Measurements from ENCODE around the gene EARS2.
"Not testable (repeated sequence)": the region's sequence is repeated elsewhere in the genome, so short reads cannot be mapped to it uniquely, and the experiment has no call there.

The EARS2 gene

DNA sequence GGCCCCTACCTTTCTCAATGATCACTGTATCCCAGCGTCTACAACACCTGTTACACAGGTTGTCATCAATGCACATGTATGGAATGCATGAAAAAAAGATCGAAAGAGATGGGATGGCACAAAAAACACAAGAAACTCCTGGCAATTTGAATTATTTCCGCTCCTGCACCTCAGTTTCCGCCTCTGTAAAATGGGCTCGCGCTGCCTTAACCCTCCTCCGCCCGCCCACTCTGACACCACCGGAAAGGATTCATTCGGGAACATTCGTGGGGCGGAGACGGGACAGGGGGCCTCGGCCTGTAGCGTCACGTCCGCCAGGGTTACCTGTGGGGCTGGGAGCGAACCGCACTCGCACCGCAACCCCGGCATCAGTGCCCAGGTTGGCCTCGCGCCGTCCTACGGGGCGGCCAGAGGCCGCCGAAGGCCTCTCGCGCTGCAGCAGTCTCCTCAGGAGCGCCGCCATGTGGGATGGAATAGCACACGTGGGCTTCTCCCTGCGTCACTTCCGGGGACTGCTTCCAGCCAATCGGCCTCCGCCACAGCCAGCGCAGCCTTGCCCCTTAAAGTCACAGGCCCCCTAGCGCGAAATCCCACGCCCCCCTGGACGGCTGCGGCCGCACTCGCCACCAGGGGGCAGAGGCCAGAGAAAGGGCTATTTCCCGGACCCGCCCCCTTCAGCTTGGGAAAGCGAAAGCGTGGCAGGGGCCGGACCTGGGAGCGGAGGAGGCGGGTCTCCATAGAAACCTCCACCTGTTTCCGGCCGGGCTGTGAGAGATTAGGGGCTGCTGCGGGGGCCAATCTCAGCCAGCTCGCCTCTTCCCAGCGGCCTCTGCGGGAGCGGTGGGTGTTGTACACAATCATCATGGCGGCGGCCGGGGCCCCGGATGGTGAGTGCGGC, at the start of gene EARS2, which contains the start of gene UBFD1:
TSS of gene EARS2 (minus strand) at position 470 of the 898 bp plus-strand sequence. CDS start at position 463, 7 bp downstream.
TSS of gene UBFD1 (plus strand) at position 847 of the 898 bp plus-strand sequence. CDS start at position 863, 16 bp downstream.
- DNase-seq = peak; percentile 93 to 95

DNA sequence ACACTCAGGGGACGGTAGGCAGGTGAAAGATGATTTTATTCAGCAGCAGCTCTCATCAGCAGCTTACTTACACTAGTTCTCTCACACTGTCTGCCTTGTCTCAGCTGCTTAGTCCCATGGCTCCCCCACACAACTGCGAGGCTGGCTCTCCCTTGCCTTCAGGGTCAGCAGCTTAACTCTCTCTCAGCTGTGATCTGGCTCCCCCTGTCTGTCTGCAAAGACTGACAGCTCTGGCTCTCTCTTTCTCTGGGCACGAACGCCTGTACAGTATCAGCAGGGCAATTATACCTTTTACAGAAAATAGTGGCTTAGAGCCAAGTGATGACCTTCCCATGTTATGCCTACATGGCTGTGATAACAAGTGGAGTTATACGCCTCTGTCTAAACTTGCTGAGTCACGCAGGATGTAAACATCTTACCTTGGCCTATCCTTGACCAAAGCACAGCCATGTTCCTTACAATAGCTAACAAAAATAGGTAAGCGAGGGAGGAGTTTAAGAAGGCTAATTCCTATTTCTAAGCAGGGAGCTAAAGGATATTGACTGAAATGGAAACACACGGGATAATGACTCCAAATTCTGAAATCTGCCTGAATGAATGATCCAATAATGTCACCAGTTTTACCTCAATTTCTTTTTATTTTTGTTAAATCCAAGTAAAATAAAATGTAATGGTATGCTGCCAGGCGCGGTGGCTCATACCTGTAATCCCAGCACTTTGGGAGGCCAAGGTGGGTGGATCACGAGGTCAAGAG, 40.0 kb upstream of the EARS2 start:
- peak in 1 of 2 experiments; percentile 22 for DNase-seq

DNA sequence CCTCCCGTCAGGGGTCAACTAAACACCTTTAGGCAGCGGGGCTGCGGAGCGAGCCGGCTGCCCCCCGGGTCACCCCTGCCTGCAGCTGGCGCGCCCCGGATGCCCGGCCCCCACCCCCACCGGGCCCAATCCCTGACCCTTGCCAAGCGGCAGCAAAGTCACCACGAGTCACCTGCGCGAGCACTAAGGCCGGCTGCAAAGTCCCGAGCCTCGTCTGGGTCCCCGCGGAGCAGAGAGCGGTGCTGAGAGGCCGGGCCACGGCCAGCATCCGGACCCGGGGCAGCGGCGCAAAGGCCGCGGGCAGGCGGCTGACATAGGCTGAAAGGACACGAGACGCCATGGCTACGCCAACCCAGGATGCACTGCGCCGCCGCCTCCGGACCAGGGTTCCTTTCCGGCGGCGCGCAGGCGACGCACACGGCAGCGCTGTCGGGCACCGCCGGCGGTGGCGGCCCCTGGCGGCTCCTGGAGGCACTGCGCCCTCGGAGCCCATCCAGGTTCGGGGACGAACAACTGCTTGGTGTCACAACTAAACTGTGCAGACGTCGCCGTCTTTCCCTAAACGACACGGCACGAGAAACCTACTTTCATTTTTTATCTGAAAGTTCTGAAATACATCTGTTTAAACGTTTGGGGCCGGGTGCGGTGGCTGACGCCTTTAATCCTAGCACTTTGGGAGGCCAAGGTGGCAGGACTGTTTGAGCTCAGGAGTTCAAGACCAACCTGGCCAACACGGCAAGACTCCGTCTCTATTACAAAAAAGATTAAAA, 39.0 kb upstream of the EARS2 start, which contains the start of gene NDUFAB1:
TSS of gene NDUFAB1 (minus strand) at position 366 of the 770 bp plus-strand sequence. CDS start at position 340, 26 bp downstream.
- peak; percentile 80 to 81 for DNase-seq

DNA sequence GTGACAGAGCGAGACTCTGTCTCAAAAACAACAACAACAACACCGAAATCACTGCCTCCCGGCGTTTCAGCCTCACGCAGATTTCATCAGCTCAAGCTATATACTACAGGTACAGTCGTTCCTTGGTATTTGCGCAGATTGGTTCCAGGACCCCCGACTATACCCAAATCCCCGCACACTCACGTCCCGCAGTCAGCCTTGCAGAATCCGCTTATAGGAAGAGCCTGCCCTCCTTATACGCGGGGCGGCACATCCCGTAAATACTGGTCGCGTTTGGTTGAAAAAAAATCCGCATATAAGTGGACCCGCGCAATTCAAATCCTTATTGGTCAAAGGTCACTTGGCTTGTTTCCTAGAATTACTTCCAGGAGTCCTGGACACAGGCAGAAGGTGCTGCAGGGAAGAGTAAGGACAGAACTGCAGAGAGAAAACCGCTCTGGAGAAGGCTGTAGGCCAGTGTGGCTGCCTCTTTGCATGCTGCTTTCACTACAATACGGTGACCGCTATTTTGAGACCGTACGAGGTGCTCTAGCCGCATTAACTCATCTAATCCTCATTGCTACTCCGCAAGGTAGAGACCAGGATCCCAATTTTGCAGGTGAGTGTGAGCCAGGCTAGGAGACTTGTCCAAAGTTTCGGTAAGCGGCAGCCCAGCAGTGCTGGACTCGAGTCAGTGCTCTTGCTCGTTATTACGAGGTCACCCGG, 38.2 kb upstream of the EARS2 start:
- no peak for DNase-seq

DNA sequence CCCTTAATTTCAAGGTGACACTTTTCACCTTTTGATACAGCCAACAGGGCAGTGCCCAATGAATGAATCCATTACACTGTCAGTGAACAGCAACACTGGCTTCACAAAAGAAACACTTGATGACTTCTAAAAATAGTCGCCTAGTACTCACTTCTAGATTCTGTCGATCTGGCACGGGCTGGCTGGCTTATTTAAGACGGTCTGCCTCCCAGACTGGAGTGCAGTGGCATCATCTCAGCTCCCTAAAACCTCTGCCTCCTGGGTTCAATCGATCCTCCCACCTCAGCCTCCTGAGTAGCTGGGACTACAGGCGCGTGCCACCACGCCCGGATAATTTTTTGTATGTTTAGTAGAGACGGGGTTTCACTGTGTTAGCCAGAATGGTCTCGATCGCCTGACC, 37.0 kb upstream of the EARS2 start:
- no peak for DNase-seq

DNA sequence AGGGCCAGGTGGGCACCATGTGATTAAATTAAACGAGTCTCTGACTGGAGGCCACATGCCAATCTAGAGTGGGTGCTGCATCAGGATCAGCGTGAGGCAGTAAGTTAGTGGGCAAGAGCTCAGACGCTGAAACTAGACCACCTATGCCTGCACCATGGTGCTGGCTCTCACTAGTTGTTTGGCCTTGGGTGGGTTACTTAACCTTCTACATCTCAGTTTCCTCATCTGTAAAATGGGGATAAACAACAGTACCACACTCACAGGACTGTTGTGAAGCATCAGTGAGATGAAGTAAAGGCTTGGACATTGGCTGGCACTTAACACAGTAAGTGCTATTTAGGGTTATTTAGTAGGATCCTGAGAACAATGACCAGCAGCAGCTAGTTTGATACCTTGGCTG, 33.0 kb upstream of the EARS2 start:
- DNase-seq = no peak

DNA sequence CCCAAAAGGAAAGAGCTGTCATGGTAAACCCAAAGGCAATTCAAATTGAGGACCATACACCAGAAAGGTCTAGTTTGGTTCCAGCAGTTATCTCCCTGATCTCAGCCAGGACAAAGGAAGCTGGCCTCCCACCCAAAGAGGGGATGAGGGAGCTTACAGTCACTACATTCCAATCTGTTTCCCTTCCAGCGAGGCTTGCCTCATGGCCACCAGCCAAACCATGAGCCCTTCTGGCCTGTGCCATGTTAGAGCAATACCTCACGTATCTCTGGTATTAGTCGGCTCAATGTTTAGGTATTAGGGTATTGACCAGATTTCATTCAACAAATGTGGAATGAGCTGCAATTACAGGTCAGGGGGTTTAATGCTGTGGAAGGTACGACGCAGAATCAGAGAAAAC, 30.6 kb upstream of the EARS2 start:
- DNase-seq = no peak

DNA sequence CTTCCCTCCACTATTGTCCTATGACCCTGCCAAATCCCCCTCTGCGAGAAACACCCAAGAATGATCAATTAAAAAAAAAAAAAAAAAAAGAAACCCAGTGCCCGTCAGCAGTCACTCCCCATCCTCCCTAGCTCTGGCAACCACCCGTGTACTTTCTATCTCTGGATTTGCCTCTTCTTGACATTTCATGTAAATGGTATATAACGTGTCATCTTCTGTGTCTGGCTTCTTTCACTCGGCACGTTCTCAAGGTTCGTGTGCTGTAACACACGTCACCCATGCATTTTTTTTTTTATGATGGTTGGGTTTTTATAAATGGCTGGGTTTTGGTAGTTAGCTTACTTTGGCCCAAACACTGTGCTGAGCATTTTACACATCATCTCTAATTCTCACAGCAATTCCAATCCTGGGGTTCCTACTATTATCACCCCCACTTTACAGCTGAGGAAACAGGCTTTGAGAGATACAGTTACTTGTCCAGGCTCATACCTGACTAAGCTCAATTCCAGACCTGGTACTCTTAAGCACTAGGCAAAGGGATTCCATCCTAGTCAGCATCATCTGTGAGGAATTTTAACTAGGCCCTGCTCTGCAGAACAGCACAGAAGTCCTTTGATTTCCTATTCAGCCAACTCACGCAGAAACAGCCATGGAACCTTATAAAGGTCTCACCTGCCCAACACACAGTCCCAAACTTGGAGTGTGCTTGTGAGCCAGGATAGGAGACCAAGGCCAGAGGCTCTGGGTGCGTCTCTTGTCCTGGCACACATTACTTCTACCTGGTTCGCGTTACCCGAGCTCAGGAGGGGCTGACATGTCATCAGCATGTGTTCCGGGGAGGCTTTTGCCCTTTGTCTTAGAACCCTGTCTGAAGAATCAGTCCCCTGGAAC, 27.3 kb upstream of the EARS2 start:
- DNase-seq = no peak

DNA sequence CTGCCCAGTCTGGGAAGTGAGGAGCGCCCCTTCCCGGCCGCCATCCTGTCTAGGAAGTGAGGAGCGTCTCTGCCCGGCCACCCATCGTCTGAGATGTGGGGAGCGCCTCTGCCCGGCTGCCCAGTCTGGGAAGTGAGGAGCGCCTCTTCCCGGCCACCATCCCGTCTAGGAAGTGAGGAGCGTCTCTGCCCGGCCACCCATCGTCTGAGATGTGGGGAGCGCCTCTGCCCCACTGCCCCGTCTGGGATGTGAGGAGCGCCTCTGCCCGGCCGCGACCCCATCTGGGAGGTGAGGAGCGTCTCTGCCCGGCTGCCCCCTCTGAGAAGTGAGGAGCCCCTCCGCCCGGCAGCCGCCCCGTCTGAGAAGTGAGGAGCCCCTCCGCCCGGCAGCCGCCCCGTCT, 26.1 kb upstream of the EARS2 start:
- not testable (repeated sequence) for DNase-seq

DNA sequence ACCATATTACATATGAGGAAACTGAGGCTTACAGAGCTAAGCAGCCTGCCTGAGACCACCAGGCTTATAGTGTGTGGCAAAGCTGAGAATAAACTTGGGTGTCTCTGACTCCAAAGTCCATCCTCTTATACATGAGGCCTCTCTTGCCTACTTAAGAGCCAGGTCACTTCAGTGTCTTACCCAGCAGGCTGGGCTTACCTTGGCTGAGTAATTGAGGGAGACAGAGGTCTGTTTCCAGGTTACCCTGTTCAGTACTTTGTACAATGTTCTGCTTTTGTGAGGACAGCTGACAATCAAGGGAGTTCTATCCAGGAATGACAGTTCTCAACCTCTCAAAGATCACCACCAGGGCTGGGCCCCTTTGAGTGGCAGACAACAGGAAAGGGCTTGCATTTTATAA, 24.6 kb upstream of the EARS2 start:
- DNase-seq = no peak

DNA sequence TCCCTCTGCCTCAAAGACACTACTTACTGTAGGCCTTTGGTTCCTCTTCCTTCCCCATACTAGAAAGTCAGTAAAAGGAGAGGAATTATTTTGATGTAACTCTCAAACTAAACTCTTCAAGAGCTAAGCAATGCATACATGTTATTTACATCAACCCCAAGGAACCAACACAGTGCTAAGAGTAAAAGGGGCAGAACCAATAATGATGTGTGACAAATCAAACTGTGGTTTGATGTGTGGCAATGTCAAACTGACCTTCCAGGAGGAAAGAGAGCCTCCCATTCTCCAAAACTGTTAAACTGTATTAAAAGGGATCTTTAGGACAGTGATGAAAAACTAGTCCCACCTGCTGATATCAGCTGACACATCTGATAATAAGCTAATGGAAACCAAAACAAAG, 23.2 kb upstream of the EARS2 start:
- no peak for DNase-seq

DNA sequence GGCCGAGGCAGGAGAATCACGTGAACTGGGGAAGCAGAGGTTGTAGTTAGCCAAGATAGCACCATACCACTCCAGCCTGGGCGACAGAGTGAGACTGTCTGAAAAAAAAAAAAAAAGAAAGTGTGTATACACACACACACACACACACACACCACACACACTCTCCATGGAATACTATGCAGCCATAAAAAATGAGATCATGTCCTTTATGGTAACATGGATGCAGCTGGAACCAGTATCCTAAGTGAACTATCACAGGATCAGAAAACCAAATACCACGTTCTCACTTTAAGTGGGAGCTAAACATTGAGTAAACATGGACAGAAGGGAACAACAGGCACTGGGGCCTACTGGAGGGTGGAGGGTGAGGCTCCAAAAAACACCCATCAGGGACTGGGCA, 22.2 kb upstream of the EARS2 start:
- no peak for DNase-seq

DNA sequence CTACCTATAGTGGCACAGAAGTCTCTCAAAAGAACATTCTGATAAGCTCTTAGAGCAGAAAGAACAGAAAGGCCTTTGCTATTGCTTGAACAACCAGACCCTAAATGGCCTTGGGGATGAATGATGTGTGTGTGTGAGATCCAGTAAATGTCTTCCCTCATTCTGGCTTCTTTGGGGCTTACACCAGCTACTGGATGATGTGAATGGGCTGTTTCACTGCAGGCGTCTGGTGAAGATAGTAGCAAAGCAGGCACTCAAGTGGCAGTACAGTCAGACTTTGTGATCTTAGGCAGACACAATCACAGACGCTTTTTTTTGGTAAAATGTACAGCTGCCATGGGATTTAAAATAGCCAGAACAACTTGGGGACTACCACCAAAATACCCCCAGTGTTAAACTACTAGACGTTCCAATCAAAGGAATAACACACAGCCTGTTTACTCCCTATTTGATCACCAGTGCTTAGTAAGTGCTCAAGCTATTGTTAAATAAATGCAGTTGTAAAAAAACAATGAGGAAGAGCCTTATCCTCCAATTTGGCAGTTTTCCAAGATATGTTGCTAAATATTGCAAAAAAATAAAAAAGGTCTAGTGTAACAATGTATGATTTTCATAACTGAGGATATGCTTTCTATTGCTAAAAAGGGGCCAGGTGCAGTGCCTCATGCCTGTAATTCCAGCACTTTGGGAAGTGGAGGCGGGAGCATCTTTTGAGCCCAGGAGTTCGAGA, 21.1 kb upstream of the EARS2 start:
- peak; percentile 39 to 47 for DNase-seq

DNA sequence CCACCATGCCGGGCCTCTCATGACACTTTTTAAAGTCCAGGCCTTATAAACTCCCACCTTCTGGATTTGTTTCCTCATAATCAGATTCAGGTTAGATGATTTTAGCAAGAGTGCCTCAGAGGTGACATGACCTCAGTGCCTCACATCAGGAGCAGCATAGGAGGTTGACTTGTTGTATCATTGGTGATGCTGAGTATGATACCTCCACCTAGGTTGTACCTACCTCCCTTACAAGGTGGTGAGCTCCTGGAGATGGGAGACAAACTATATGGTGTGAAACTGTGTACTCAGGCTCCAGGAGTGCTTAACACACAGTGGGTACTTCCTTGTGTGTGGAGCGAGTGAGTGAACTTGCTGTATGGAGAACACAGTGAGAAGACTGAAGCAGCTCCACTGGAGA, 20.3 kb upstream of the EARS2 start:
- DNase-seq = no peak

DNA sequence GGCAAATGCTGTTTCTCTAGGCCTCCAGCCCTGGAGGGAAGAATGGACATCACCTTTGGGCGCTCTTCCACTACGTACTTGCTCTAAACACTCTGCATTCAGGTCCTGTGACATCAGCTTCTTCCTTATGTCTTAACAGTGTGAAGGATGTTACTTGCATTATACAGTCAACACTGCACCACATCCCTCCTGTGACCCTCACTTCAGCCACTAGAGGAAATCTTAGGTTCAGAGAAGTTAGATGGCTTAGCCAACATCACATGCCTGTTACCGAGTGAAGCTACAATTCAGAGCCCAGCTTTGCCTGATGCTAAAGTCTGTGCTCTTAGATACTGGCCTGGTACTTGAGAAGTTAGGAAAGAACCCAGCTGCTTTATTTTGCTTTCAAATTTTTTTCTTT, 18.7 kb upstream of the EARS2 start:
- DNase-seq = no peak

DNA sequence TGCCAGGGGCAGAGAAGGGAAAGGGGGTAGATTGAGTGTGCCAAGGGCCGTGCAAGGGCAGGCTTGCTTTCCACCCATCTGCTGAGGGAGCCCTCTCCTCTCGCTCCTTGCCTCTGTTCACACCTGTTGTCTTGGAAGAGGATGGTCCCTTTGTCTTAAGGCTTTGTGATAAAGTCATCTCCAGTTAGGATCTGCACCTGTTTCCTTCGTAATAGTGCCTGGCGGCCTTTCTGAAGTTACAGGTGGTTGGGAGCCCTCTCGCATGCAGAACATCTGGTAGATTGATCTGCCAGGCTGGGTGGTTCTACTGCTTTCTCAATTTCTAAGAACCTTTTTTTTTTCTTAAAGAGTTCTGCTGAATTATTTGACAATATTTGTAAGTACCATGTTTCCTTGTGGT, 16.7 kb upstream of the EARS2 start:
- DNase-seq = no peak

DNA sequence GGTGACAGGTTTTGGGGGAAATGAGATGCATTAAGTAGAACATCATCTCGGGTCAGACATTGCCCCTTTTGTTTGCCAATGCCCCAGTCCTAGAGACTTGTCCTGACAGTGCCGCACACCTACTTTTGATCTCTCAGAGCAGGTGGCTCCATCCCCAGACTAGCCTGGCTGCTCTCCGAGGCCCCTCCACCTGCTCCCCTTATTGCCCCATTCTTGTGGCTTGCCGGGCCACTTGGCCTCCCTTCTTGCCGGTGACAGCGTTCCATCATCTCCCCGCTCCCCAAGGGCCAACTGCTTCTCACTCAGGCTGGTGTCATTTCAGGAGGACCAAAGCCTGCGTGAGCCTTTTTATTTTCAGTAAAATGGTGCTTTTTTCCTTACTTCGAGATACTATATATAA, 15.2 kb upstream of the EARS2 start:
- DNase-seq = no peak

DNA sequence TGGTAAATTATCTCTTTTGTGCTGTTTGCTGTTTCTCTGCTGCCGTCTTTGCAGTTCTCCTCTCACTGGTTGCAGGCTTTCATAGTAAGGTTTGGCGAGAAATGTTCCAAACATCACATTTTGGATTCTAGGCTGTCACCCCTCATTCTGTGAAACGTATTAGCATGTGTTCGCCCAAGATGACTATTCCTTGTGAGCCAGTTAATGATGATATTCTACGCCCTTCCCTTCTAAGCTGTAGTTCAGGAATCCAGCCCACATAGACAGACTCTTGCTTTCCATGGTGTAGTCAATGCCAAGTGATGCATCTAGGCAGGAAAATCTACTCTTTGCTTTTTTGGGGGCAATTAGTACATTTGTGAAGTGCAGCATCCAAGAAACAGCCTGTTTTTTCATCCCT, 14.7 kb upstream of the EARS2 start:
- no peak for DNase-seq

DNA sequence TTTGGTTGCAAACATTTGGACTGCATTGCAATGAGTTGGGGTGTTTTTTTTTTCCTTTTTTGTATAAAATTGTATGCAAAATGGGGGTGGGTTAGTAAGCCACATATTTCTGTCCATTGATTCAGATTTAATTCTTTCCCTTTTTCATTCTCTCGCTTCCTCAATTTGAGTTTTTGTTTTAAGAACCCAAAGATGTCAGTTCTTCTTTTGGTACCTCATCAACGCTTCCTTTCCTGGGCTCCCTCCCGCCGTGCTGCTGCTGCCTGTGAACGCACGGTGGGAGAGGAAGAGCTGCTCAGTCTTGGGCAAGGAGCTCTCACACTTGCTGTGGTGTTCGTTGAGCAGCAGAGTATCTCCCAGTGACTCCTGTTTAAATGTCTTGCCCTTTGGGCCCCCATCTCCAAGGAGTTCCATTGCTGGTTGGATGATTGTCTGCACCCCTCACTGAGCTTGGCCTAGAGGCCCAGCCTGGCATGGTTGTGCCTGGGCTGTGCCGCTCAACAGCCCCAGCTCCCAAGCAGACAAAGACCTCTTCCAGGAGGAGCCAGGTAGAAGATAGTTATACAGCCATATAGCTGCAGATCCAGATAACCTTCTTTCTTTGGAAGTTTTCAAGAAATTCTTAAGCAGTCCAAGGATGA, 14.0 kb upstream of the EARS2 start:
- no peak for DNase-seq

DNA sequence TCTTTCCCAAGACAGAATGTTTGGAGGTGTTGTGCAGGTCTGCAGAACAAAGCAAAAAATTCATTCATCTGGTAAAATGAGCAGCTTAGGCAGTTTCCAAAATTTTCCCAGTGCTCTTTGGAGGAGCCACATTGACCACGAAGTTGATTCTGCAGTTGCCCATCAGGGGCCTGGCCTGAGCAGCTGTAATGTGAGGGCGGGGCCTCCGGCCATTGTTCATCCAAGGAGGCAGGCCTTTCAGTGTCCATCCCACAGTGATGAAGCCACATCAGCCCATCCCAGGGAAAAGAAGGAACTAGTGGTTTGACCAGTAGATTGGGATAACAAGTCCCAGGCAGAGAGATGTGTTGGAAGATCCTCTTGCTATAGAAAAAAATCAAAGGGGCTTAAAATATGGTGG, 10.5 kb upstream of the EARS2 start:
- DNase-seq = no peak

Data from AML-193 (cell line).